Glutamatergic neuron (in vitro differentiated cells): ENCODE data around the gene DYNLT3. TPM values are rescaled to one million over a fixed set of nuclear protein-coding genes. Genes with fewer than 3 reads are reported as not detected.
A peak's percentile ranks its signal among the peaks of the same experiment; 100 is the strongest.

ENCODE experiments used
- DNase-seq: peaks from one replicate; pipeline ENCODE4 v3.0.0; 2022
- H3K27ac Mint-ChIP-seq: one replicate; pipeline ENCODE4 v1.8.0; 2020; ENCODE audit warnings: mild to moderate bottlenecking, mixed read lengths, inconsistent platforms; ENCODE audit not compliant: unreplicated experiment
- H3K27me3 Mint-ChIP-seq: one replicate; pipeline ENCODE4 v1.8.0; 2020; ENCODE audit warnings: mild to moderate bottlenecking, moderate library complexity, mixed read lengths, inconsistent platforms; ENCODE audit not compliant: unreplicated experiment
- H3K36me3 Mint-ChIP-seq: one replicate; pipeline ENCODE4 v1.8.0; 2020; ENCODE audit warnings: mild to moderate bottlenecking, mixed read lengths, inconsistent platforms; ENCODE audit not compliant: unreplicated experiment
- H3K4me1 Mint-ChIP-seq: one replicate; pipeline ENCODE4 v1.8.0; 2020; ENCODE audit warnings: mild to moderate bottlenecking, low read depth, mixed read lengths, inconsistent platforms; ENCODE audit not compliant: unreplicated experiment
- H3K4me3 Mint-ChIP-seq: one replicate; pipeline ENCODE4 v1.8.0; 2020; ENCODE audit warnings: mild to moderate bottlenecking, mixed read lengths, inconsistent platforms; ENCODE audit not compliant: unreplicated experiment
- H3K9me3 Mint-ChIP-seq: one replicate; pipeline ENCODE4 v1.8.0; 2020; ENCODE audit warnings: mild to moderate bottlenecking, moderate library complexity, mixed read lengths, inconsistent platforms; ENCODE audit not compliant: unreplicated experiment
- total RNA-seq: library from RNA; stranded (reverse); fragmentation: NEBNext Ultra II Directional; extraction: Animal tissue kit (Norgen Biotek cat#: 25700); gene quantifications from one replicate; pipeline ENCODE4 v1.2.1, GENCODE V29; 2021; ENCODE audit not compliant: unreplicated experiment
- TF ChIP-seq, protein P1 (sequence below): fragments of 200-600 bp; sonication (generic); IDR thresholded peaks from one replicate; pipeline ENCODE4 v1.5.0; 2021; ENCODE audit not compliant: partially characterized antibody, unreplicated experiment

Gene DYNLT3
- total RNA-seq, 1 donor from 2014 or later, result 13.4 TPM

DNA sequence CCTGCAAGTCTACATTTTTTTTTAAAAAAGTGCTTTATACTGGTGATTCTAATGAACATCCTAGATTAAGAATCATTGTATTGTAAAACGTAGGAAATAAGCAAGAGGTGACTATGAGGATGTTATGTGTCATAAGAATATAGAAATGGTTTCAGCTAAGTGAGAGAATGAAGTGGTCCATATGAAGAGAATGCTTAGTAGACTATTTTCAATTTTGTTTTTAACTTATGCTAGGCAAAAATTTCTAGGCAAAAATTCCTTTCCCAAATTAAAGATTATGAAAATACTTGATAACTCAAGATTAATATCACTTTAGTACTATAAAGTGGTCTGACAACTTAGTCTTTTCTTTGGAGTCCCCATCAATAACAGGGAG lies 825 bp downstream of the DYNLT3 start:
- H3K36me3 Mint-ChIP-seq, result no peaks in the 10 kb centered on the region
- no peak overlapping the region for H3K27ac Mint-ChIP-seq
- DNase-seq, result no peak
- H3K27me3 Mint-ChIP-seq, result no peaks in the 10 kb centered on the region
- H3K4me3 Mint-ChIP-seq, result peak overlapping the region; percentile 84
- H3K4me1 Mint-ChIP-seq, result no peaks in the 10 kb centered on the region
- TF ChIP-seq, protein P1, sequence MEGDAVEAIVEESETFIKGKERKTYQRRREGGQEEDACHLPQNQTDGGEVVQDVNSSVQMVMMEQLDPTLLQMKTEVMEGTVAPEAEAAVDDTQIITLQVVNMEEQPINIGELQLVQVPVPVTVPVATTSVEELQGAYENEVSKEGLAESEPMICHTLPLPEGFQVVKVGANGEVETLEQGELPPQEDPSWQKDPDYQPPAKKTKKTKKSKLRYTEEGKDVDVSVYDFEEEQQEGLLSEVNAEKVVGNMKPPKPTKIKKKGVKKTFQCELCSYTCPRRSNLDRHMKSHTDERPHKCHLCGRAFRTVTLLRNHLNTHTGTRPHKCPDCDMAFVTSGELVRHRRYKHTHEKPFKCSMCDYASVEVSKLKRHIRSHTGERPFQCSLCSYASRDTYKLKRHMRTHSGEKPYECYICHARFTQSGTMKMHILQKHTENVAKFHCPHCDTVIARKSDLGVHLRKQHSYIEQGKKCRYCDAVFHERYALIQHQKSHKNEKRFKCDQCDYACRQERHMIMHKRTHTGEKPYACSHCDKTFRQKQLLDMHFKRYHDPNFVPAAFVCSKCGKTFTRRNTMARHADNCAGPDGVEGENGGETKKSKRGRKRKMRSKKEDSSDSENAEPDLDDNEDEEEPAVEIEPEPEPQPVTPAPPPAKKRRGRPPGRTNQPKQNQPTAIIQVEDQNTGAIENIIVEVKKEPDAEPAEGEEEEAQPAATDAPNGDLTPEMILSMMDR, result no peak
- H3K9me3 Mint-ChIP-seq, result no peaks in the 10 kb centered on the region

DNA sequence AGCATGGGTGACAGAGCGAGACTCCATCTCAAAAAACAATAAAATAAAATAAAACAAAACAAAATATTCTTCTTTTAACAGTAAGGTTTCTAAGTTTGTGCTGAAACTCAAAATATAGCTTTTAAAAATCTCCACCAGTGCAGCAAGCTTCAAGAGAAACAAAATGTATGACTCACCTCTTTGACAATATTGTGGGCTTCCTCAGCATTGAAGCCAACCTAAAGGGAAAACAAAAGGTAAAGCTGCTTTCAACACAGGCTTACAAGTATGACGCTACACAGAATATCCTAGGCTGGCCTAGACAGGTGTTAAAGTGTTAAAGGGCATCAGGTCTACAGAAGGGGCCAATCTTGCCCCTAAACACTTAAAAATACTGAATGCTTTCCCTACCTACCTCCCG lies 1.2 kb downstream of the DYNLT3 start:
- peak overlapping the region; percentile 84 for H3K4me3 Mint-ChIP-seq
- DNase-seq, result no peak
- no peaks in the 10 kb centered on the region for H3K36me3 Mint-ChIP-seq
- no peak overlapping the region for H3K27ac Mint-ChIP-seq
- H3K27me3 Mint-ChIP-seq, result no peaks in the 10 kb centered on the region
- TF ChIP-seq, protein P1, result no peak
- H3K9me3 Mint-ChIP-seq, result no peaks in the 10 kb centered on the region
- H3K4me1 Mint-ChIP-seq, result no peaks in the 10 kb centered on the region

DNA sequence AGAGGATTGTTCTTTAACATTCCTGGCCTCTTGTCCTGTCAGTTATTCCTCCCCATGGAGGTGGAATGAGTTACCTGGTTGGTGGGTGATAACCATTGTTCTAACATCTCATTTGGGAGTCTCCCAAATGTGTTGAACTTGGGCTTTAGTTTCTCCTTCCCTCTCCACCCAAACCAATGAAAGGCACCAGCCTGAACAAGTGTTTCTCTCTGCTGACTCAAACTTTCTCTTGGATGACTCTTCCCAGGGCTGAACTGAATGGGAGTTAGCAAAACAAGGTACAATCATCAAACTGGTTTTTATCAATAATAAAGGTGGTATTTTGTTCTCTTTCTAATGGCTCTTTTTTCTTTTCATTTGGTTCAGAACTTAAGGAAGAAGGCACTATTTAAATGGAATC lies 2.7 kb downstream of the DYNLT3 start:
- no peaks in the 10 kb centered on the region for H3K27me3 Mint-ChIP-seq
- no peaks in the 10 kb centered on the region for H3K9me3 Mint-ChIP-seq
- TF ChIP-seq, protein P1, result no peak
- no peak for DNase-seq
- no peaks in the 10 kb centered on the region for H3K36me3 Mint-ChIP-seq
- no peak overlapping the region for H3K27ac Mint-ChIP-seq
- no peak overlapping the region for H3K4me3 Mint-ChIP-seq
- no peaks in the 10 kb centered on the region for H3K4me1 Mint-ChIP-seq

DNA sequence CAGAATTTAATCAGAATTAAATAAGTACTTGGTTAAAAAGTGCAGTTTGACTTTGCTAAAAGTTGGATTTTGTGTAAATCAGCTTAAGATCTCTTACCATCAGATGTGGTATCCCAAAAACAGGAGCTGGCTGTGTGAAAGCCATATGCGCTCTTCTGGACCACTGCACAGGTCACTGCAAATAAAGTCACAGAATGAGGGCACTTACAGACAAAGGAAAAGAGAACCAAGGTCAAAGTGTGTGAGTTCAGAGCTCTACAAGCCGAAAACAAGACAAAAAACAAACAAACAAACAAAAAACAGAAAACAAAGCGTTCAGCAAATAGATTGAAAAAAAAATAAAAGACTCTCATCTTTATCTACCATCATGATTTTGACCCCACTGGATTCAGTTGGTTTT lies 6.4 kb downstream of the DYNLT3 start:
- Mint-ChIP-seq H3K36me3 (no peaks in the 10 kb centered on the region), H3K27ac (no peak overlapping the region), H3K9me3 (no peaks in the 10 kb centered on the region), H3K4me3 (no peak overlapping the region), H3K27me3 (no peaks in the 10 kb centered on the region), H3K4me1 (no peaks in the 10 kb centered on the region)
- TF ChIP-seq, protein P1, result no peak
- no peak for DNase-seq

GRCh38 chrX:37834937-37835336 lies 12.4 kb downstream of the DYNLT3 start:
- Mint-ChIP-seq H3K4me3 (no peak overlapping the region), H3K27me3 (no peaks in the 10 kb centered on the region), H3K9me3 (no peaks in the 10 kb centered on the region), H3K27ac (no peak overlapping the region), H3K4me1 (no peaks in the 10 kb centered on the region), H3K36me3 (no peaks in the 10 kb centered on the region)
- TF ChIP-seq, protein P1, result no peak
- DNase-seq, result no peak
